Nucleus accumbens (tissue), 56 donors: Measurements from ENCODE around the gene SPDYE6.
"Not testable (repeated sequence)": the region's sequence is repeated elsewhere in the genome, so short reads cannot be mapped to it uniquely, and the experiment has no call there.

Source experiments
- DNase-seq, 56 donors: peaks; one replicate each; lab custom pipeline; 2025; lab: John Stamatoyannopoulos, UW

Gene SPDYE6

DNA sequence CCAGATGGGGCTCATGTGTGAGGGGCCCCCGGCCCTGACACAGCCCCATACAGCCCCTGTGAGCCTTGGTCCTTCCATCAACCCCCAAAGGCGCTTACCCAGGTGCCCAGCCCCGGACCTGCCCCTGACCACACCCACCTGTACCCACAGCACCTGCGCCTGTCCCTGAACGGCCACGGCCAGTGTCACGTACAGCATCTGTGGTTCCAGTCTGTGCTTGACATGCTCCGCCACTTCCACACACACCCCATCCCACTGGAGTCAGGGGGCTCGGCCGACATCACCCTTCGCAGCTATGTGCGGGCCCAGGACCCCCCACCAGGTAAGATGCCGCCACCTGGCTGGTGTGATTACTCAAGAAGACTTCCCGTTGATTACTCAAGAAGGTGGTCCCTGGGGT, 36.1 kb downstream of the SPDYE6 start:
- DNase-seq = no peak

DNA sequence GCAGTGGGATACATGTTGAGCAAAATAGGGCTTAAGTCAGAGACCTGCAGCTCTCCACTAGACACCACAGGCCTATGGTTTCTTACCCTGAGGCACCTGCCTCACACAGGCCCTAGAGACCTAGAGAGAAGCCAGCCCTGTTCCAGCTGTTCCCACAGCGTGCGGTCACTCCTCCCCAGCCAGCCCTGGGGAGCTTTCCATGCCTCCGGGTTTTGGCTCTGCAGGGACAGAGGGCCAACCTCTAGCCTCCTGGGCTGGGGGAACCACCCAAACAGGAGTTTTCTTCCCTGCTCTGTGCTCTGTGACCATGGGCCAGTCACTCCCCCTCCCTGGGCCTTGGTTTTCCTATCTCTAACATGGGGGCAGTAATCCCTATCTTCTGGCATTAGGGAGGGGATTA, 36.6 kb downstream of the SPDYE6 start:
- no peak for DNase-seq

DNA sequence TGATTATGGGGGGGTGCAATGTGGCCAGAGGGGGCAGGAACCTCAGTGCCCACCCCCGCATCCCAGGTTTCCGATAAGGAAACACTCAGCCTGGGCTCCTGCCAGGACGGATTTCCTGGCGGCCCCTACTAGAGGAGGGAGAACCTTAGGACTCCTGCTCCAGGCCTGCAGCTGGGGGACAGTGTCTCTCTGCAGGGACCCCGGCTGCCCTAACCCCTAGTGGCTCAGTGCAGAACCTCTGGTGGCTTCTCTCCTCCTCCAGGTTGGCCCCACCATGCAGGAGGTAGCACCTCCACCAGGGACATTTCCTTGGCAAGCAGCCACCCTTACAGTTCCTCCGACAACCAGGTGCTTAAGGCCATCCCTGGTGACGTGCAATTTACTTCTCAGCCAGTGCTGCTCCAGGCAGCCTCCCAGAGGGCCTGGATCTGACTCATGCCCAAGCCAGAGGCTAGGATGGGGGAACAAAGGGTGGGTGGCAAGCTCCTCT, 37.7 kb downstream of the SPDYE6 start:
- DNase-seq = no peak

DNA sequence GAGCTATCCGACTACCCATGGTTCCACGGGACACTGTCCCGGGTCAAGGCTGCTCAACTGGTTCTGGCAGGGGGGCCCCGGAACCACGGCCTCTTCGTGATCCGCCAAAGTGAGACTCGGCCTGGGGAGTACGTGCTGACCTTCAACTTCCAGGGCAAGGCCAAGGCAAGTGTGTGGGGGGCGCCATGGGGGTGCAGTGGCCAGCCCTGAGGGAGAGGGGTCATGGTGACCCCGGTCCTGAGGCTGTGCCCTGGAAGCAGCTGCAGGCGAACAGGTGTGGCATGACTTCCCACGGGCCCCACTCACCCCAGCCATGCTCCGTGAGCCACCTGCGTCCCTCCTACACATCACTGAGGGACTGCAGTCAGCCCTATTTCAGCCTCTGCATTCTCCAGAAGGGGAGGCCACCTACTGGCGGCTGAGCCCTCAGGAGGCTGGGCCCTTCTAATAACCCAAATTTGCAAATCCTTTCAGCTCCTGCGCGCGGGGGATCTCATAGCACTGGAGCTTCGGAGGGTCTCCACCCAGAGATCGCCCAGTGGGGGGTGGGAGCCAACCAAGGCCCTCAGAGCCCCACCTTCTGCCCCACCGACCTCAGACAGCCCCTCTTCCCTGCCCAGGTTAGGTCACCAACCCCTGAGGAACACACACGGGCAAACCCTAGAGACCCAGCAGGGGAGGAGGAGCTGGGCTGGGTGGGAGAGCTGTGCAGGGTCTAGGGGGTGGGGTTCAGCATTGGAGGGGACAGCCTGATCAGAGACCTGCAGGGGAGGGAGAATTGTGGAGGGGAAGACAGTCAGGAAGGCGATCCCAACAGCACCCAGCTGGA, 38.8 kb downstream of the SPDYE6 start:
- no peak for DNase-seq

DNA sequence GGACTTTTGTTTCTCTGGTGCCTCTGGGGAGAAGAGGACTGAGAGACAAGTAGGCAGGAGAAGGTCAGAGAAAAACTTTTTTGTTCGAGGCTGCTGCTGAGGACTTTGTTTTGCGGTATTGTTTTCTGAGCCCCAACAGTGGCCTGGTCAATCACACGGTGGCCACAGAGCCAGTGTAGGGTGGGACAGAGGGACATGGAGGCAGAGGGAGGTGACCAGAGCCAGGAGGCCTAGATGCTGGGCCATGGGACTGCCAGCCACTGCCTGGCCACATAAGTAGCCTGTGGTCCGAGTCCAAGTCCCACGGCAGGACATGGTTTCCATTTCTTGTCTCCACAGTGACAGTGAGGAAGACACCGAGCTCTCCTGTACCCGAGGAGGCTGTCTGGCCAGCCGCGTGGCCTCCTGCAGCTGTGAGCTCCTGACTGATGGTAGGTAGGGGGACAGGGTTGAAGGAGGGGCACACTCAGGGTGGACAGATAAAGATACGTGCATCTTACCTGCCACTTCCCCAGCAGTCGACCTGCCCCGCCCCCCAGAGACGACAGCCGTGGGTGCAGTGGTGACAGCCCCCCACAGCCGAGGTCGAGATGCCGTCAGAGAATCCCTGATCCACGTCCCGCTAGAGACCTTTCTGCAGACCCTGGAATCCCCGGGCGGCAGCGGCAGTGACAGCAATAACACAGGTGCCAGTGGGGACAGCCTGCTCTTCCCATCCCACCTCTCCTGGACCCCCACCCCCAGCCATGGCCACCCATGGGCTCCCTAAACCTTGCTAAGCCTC, 42.1 kb downstream of the SPDYE6 start:
- no peak for DNase-seq

GRCh38 chr7:102312317-102312716, 43.9 kb downstream of the SPDYE6 start:
- no peak for DNase-seq

- DNase-seq = peak in 25 of 56 donors; percentile 3 to 69 (median 27)
These were observed 45.8 kb downstream of the SPDYE6 start for GRCh38 chr7:102310414-102310815.

- DNase-seq = peak in 35 of 56 donors; percentile 4 to 70 (median 37)
These were observed 49.1 kb downstream of the SPDYE6 start for GRCh38 chr7:102306916-102307677.

GRCh38 chr7:102305414-102306268, 50.6 kb downstream of the SPDYE6 start:
- DNase-seq = no peak

DNA sequence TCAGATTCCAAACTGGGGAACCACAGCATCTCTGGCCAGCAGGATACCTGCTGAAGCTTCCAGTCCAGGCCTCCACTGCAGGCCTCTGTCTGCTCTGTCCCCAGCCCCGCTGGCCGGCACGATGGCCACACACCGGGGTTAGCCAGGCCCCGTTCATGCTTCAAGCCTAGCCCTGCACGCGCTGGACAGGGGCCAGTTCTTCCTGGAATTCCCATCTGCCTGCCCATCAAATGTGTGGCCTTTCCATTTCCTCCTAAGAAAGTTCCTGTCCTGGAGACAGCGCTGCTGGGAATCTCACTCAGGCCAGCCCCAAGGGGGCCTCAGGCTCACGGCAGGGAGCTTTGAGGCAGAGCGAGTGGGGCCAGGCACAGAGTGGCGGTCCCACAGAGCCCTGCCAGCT, 51.6 kb downstream of the SPDYE6 start:
- DNase-seq = peak in 2 of 56 donors; percentile 3 to 20

- no peak for DNase-seq
These were observed 52.4 kb downstream of the SPDYE6 start for GRCh38 chr7:102303669-102304422.

- DNase-seq = no peak
These were observed 54.2 kb downstream of the SPDYE6 start for GRCh38 chr7:102302025-102302424.

GRCh38 chr7:102301367-102301766, 54.9 kb downstream of the SPDYE6 start:
- DNase-seq = not testable (repeated sequence)

GRCh38 chr7:102300643-102301221, 55.5 kb downstream of the SPDYE6 start:
- DNase-seq = no peak

GRCh38 chr7:102297487-102298218, 58.6 kb downstream of the SPDYE6 start:
- DNase-seq = no peak

GRCh38 chr7:102296514-102296913, 59.7 kb downstream of the SPDYE6 start:
- no peak for DNase-seq

- DNase-seq = no peak
These were observed 60.1 kb downstream of the SPDYE6 start for GRCh38 chr7:102296179-102296438.
